Measurements from ENCODE around the gene SNRPD3.
A peak's percentile ranks its signal among the peaks of the same experiment; 100 is the strongest.

The SNRPD3 gene

DNA sequence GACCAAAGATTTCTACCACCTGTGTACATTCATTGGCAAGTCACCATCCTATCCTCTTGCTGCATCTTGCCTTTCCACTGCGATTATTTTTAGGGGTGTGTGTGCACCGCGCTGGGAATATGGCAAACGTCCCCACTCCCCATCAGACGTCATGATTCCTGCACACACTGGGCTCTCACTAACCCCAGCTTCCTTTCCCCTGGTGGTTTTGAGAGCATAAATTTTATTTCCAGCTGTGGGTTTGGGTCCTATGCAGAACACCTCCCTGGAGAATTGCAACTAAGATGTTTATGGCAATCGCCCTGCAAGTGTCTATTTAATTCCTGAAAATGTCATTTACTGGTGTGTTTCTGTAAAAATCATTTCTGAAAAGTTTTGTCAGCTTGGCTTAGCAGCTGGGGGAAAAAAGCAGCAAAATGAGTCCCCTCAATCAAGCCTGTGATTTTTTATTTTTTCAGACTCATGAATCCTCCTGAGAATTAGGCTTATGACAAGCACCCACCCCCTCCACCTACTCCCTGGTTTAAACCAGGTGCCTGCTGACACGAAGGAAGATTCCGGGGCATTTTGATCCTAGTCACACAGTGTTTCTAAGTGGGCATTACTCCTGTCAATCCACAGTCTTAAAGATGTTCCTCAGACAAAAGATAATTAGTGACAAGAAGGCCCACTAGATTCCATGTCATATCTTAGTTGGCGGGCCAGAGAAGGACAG is 36.9 kb upstream of the SNRPD3 start:
- TF ChIP-seq, protein P1, sequence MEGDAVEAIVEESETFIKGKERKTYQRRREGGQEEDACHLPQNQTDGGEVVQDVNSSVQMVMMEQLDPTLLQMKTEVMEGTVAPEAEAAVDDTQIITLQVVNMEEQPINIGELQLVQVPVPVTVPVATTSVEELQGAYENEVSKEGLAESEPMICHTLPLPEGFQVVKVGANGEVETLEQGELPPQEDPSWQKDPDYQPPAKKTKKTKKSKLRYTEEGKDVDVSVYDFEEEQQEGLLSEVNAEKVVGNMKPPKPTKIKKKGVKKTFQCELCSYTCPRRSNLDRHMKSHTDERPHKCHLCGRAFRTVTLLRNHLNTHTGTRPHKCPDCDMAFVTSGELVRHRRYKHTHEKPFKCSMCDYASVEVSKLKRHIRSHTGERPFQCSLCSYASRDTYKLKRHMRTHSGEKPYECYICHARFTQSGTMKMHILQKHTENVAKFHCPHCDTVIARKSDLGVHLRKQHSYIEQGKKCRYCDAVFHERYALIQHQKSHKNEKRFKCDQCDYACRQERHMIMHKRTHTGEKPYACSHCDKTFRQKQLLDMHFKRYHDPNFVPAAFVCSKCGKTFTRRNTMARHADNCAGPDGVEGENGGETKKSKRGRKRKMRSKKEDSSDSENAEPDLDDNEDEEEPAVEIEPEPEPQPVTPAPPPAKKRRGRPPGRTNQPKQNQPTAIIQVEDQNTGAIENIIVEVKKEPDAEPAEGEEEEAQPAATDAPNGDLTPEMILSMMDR (IDR thresholded peaks at IDR 0.05; ENCODE audit: low read depth, low read length, missing control alignments), result no peak
- no peak overlapping the region for H3K4me3 ChIP-seq (replicated peaks; ENCODE audit: low read depth, low read length)
- DNase-seq (ENCODE audit: extremely low read depth, low read depth), result no peak

DNA sequence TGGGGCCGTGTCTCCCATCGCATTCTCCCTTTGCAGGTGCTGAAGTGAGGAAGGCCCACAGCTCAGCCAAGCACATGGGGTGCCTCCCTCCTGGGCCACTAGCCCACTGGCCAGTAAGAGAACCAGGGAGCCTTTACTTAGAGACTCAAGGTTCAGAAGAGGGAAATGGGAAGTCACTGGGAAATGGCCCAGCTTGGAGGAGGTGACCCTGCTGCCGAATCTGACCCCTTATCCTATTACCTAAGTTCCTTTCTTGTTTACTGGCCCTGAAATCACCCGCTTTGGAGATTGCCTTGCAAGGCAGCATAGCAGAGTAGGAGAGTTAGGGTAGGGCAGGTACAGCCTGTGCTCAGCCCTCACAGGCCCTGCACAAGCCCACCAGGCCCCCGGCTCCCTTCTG is 36.3 kb upstream of the SNRPD3 start:
- DNase-seq (ENCODE audit: extremely low read depth, low read depth), result no peak
- TF ChIP-seq, protein P1 (IDR thresholded peaks at IDR 0.05; ENCODE audit: low read depth, low read length, missing control alignments), result no peak
- no peak overlapping the region for H3K4me3 ChIP-seq (replicated peaks; ENCODE audit: low read depth, low read length)

DNA sequence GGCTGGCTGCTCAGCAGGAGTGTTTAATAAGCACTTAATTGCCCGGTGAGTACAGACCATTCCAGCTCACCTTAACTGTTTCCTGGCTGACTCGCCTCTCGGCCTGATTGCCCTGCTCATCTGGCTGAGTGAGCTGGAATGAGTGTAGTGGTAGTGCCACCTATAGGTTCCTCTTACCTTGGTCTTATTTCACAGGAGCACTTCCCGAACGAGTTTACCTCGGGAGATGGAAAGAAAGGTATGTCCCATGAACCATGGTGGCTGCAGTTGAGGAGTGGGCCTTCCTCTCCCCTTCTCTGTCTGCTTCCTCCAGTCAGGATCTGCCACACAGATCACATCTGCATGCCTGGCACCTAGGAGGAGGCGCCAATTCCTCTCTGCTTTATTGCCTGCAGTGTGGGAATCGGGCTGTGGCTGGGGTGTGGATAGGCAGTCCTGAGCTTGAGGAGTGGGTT is 34.0 kb upstream of the SNRPD3 start:
- H3K4me3 ChIP-seq (replicated peaks; ENCODE audit: low read depth, low read length), result no peak overlapping the region
- TF ChIP-seq, protein P1 (IDR thresholded peaks at IDR 0.05; ENCODE audit: low read depth, low read length, missing control alignments), result peak; percentile 51
- no peak for DNase-seq (ENCODE audit: extremely low read depth, low read depth)

DNA sequence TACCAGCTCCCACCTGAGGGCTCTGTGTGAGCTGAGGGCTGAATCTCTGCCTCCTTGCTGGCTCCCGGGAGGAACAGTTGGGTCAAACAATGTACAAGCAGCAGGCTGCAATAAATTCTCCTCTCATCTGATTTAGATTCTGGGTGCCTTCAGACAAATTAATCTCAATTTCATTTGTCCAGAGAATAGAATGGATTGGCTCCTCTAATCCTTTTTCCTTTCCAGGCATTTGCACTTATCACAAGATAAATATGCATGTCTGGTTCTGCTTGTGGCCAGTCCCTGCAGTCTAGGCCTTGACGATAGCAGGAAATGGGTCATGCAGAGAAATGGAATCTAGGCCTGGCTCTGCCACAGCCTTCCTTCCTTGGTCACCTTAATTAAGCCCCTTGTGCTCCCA is 31.9 kb upstream of the SNRPD3 start:
- H3K4me3 ChIP-seq (replicated peaks; ENCODE audit: low read depth, low read length), result no peak overlapping the region
- DNase-seq (ENCODE audit: extremely low read depth, low read depth), result no peak

DNA sequence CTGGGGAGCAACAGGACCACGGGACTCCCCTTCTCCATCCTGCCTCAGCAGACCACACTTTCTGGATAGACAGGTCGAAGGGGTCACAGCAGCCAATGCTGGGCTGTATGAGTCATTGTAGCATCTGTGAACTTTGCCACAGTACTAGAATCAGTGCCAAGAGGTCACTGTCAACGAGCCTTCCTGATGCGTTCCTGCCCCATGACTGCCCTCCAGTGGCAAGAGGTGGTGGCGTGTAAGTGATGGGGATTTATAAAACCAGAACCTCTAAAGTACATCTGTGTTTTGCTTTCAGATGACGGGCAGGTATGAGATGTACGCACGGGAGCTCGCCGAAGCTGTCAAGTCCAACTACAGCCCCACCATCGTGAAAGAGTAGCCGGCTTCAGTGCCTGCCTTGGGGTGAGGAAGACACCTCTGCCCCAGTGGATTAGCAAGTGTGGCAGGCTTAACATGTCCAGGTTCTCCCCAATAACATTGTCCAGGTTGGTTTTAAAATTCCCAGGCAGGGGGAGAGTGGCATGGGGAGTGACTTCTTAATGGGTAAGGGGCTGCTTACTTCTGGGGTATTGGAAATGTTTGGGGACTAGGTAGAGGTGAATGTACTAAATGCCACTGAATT is 30.3 kb upstream of the SNRPD3 start:
- TF ChIP-seq, protein P1 (IDR thresholded peaks at IDR 0.05; ENCODE audit: low read depth, low read length, missing control alignments), result peak; percentile 90
- H3K4me3 ChIP-seq (replicated peaks; ENCODE audit: low read depth, low read length), result no peak overlapping the region
- DNase-seq (ENCODE audit: extremely low read depth, low read depth), result peak; percentile 73

More for the DNA sequence above, 31.9 kb upstream of the SNRPD3 start:
- TF ChIP-seq, protein P1 (IDR thresholded peaks at IDR 0.05; ENCODE audit: low read depth, low read length, missing control alignments), result no peak

DNA sequence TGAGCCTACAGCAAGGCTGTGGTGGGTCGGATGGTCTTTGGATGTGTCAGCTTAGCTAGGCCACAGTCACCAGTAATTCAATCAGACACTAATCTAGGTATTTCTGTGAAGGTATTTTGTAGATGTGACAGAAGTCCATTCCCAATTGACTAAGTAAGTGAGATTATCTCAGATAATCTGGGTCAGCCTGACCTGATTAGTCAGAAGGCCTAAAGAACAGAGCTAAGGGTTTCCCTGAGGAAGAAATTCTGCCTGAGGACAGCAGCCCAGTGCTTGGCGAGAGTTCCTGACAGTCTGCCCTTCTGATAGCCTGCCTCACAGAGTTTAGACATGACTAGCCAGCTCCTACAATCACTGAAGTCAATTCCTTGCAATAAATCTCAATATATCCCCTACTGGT is 29.6 kb upstream of the SNRPD3 start:
- no peak for DNase-seq (ENCODE audit: extremely low read depth, low read depth)
- no peak overlapping the region for H3K4me3 ChIP-seq (replicated peaks; ENCODE audit: low read depth, low read length)
- TF ChIP-seq, protein P1 (IDR thresholded peaks at IDR 0.05; ENCODE audit: low read depth, low read length, missing control alignments), result no peak
